Panc1 (cell line): ENCODE results near the gene CORO7. TPM values are rescaled to one million over a fixed set of nuclear protein-coding genes. Genes with fewer than 3 reads are reported as not detected.

Experiments used
- total RNA-seq: library from RNA; stranded (reverse); gene quantifications from one replicate; pipeline ENCODE4 v1.2.1, GENCODE V29; 2021; ENCODE audit not compliant: unreplicated experiment

The CORO7 gene
- total RNA-seq, 1 experiment from 2014 or later, result 37.5 TPM

Other genes starting within 250 kb of the CORO7 start
- gene SRL, start 174.5 kb downstream of the CORO7 start, total RNA-seq, result not detected
- gene TFAP4, start 143.6 kb downstream of the CORO7 start, total RNA-seq, result 11.1 TPM
- gene GLIS2, start 100.5 kb downstream of the CORO7 start, total RNA-seq, result 87.3 TPM
- 104 TPM for gene PAM16, start 65.3 kb downstream of the CORO7 start, total RNA-seq
- 33.5 TPM for gene VASN, start 44.7 kb downstream of the CORO7 start, total RNA-seq
- gene DNAJA3, start 9.3 kb upstream of the CORO7 start, total RNA-seq, result 68.7 TPM
- gene NMRAL1, start 58.0 kb upstream of the CORO7 start, total RNA-seq, result 109 TPM
- gene HMOX2, start 59.8 kb upstream of the CORO7 start, total RNA-seq, result 72.6 TPM
- gene CDIP1, start 122.2 kb upstream of the CORO7 start, total RNA-seq, result 26.8 TPM
- gene C16orf96, start 139.7 kb upstream of the CORO7 start, total RNA-seq, result 0.15 TPM
- 29.9 TPM for gene UBALD1, start 198.3 kb upstream of the CORO7 start, total RNA-seq
- gene MGRN1, start 208.2 kb upstream of the CORO7 start, total RNA-seq, result 59.7 TPM